NCI-H524 treated with DMSO at 0.1 percent for 48 hours (cell line): ENCODE measurements around the gene ELP4.
"Not testable (repeated sequence)": the region's sequence is repeated elsewhere in the genome, so short reads cannot be mapped to it uniquely, and the experiment has no call there.

Source experiments
- DNase-seq: peaks from one replicate; lab custom pipeline; 2025; lab: John Stamatoyannopoulos, UW

The ELP4 gene

GRCh38 chr11:31509429-31510345 is at the start of gene ELP4, which contains the start of gene IMMP1L:
ELP4 (plus strand) TSS chr11:31509767; CDS start chr11:31509785, 18 bp downstream.
IMMP1L (minus strand) TSS chr11:31509622; CDS start chr11:31463276, 46,346 bp downstream.
- DNase-seq, result peak; percentile 92

GRCh38 chr11:31464436-31464835 is 45.1 kb upstream of the ELP4 start:
- no peak for DNase-seq

- no peak for DNase-seq
Observed at GRCh38 chr11:31474083-31474482, 35.5 kb upstream of the ELP4 start.

GRCh38 chr11:31477528-31478222 is 31.9 kb upstream of the ELP4 start:
- DNase-seq, result peak; percentile 75

- no peak for DNase-seq
Observed at GRCh38 chr11:31478223-31478590, 31.4 kb upstream of the ELP4 start.

GRCh38 chr11:31479066-31479465 is 30.5 kb upstream of the ELP4 start:
- no peak for DNase-seq

- peak; percentile 10 for DNase-seq
Observed at GRCh38 chr11:31480930-31481329, 28.6 kb upstream of the ELP4 start.

- DNase-seq, result no peak
Observed at GRCh38 chr11:31484497-31484896, 25.1 kb upstream of the ELP4 start.

- DNase-seq, result no peak
Observed at GRCh38 chr11:31487848-31488247, 21.7 kb upstream of the ELP4 start.

GRCh38 chr11:31492320-31492913 is 17.1 kb upstream of the ELP4 start:
- DNase-seq, result no peak

GRCh38 chr11:31493235-31493634 is 16.3 kb upstream of the ELP4 start:
- no peak for DNase-seq

- not testable (repeated sequence) for DNase-seq
Observed at GRCh38 chr11:31493762-31494161, 15.8 kb upstream of the ELP4 start.

- no peak for DNase-seq
Observed at GRCh38 chr11:31499576-31500178, 9.9 kb upstream of the ELP4 start.

GRCh38 chr11:31500560-31500959 is 9.0 kb upstream of the ELP4 start:
- DNase-seq, result no peak

GRCh38 chr11:31509051-31509428 is 527 bp upstream of the ELP4 start:
- no peak for DNase-seq

GRCh38 chr11:31512117-31512516 is 2.5 kb downstream of the ELP4 start:
- no peak for DNase-seq

- DNase-seq, result no peak
Observed at GRCh38 chr11:31521497-31522150, 12.1 kb downstream of the ELP4 start.

- no peak for DNase-seq
Observed at GRCh38 chr11:31529189-31529588, 19.6 kb downstream of the ELP4 start.

- no peak for DNase-seq
Observed at GRCh38 chr11:31529701-31530100, 20.1 kb downstream of the ELP4 start.

GRCh38 chr11:31531293-31531692 is 21.7 kb downstream of the ELP4 start:
- DNase-seq, result no peak

GRCh38 chr11:31535479-31535878 is 25.9 kb downstream of the ELP4 start:
- no peak for DNase-seq

GRCh38 chr11:31542862-31543261 is 33.3 kb downstream of the ELP4 start:
- DNase-seq, result no peak
